Hematopoietic multipotent progenitor cell (in vitro differentiated cells): ENCODE data around the gene RELT. TPM values are rescaled to one million over a fixed set of nuclear protein-coding genes. Genes with fewer than 3 reads are reported as not detected.
A peak's percentile ranks its signal among the peaks of the same experiment; 100 is the strongest.

ENCODE experiments used
- DNase-seq, 3 donors: peaks; one replicate each; pipeline ENCODE4 v3.0.0-alpha.2; 2011 to 2015; ENCODE audit warnings: low read depth in 2 of 3, low spot score in 2 of 3
- total RNA-seq: library from RNA; depleted of rRNA; stranded (reverse); fragments of >200 nt; gene quantifications from one replicate; pipeline ENCODE4 v1.2.3, GENCODE V29; 2012

RELT gene
- 69.2 TPM for total RNA-seq

GRCh38 chr11:73376160-73376802 is at the start of gene RELT:
Gene RELT, plus strand, starts transcription at chr11:73376399. Its CDS starts 12,738 bp downstream, at chr11:73389137.
- peak; percentile 86 to 93 (median 92) for DNase-seq

- no peak for DNase-seq
Observed at GRCh38 chr11:73326929-73327811, 49.0 kb upstream of the RELT start.

- DNase-seq = no peak
Observed at GRCh38 chr11:73327812-73328364, 48.3 kb upstream of the RELT start.

- no peak for DNase-seq
Observed at GRCh38 chr11:73330569-73331093, 45.6 kb upstream of the RELT start.

- DNase-seq = no peak
Observed at GRCh38 chr11:73331138-73331916, 44.9 kb upstream of the RELT start.

- no peak for DNase-seq
Observed at GRCh38 chr11:73333173-73333572, 43.0 kb upstream of the RELT start.

GRCh38 chr11:73333640-73334383 is 42.4 kb upstream of the RELT start:
- DNase-seq = no peak

GRCh38 chr11:73334384-73335203 is 41.6 kb upstream of the RELT start:
- DNase-seq = peak in 1 of 3 donors; percentile 46

- peak; percentile 57 to 82 (median 62) for DNase-seq
Observed at GRCh38 chr11:73335204-73335923, 40.8 kb upstream of the RELT start.

- DNase-seq = no peak
Observed at GRCh38 chr11:73337846-73338245, 38.4 kb upstream of the RELT start.

- no peak for DNase-seq
Observed at GRCh38 chr11:73338279-73338678, 37.9 kb upstream of the RELT start.

- DNase-seq = no peak
Observed at GRCh38 chr11:73340164-73340563, 36.0 kb upstream of the RELT start.

- DNase-seq = no peak
Observed at GRCh38 chr11:73342633-73343032, 33.6 kb upstream of the RELT start.

GRCh38 chr11:73343076-73343873 is 32.9 kb upstream of the RELT start:
- DNase-seq = no peak

GRCh38 chr11:73344191-73344607 is 32.0 kb upstream of the RELT start:
- no peak for DNase-seq

GRCh38 chr11:73345481-73346160 is 30.6 kb upstream of the RELT start:
- DNase-seq = no peak
